Prostate gland (tissue), 2 donors: ENCODE data around the gene TRIM37.
A peak's percentile ranks its signal among the peaks of the same experiment; 100 is the strongest.

Experiments used
- CTCF ChIP-seq, 4 experiments: fragments of 200-600 bp in 2 of 4; fragments of 450-650 bp in 2 of 4; sonication (generic) in 2 of 4; IDR thresholded peaks; 1 replicate in 3 of 4; 2 replicates in 1 of 4; pipeline ENCODE4 v1.5.1; 2016 to 2019; ENCODE audit warnings: antibody characterized with exemption in 4 of 4, mild to moderate bottlenecking in 2 of 4, moderate library complexity in 2 of 4
- POLR2A ChIP-seq: fragments of 450-650 bp; IDR thresholded peaks from one replicate; pipeline ENCODE4 v1.6.1; 2016; ENCODE audit warnings: antibody characterized with exemption, mild to moderate bottlenecking
- POLR2AphosphoS5 ChIP-seq: sonication (generic); formaldehyde crosslinking; IDR thresholded peaks from one replicate; pipeline ENCODE4 v1.6.1; 2017; ENCODE audit warnings: antibody characterized with exemption

- TF ChIP-seq CTCF (IDR thresholded peaks at IDR 0.05): peak in 1 of 4 experiments; percentile 9
- TF ChIP-seq POLR2AphosphoS5: peak; percentile 87
- TF ChIP-seq POLR2A: peak; percentile 21
Measured at GRCh38 chr17:59154721-59155438, 48.2 kb upstream of the TRIM37 start, which contains the start of gene SKA2.
